Adipocyte (in vitro differentiated cells): ENCODE measurements around the gene MAN1C1.
"Not testable (repeated sequence)": the region's sequence is repeated elsewhere in the genome, so short reads cannot be mapped to it uniquely, and the experiment has no call there.

Source experiments
- DNase-seq: peaks from one replicate; pipeline ENCODE4 v3.0.0-alpha.2; 2015; ENCODE audit warnings: low read depth
- H3K27me3 ChIP-seq: replicated peaks from 2 replicates; pipeline ENCODE4 v1.7.0; 2013; ENCODE audit warnings: mild to moderate bottlenecking, low read length, moderate library complexity; ENCODE audit not compliant: control insufficient read depth, insufficient read depth
- H3K36me3 ChIP-seq: 2 replicates; pipeline ENCODE4 v1.7.0; 2013; ENCODE audit warnings: low read length, mild to moderate bottlenecking, moderate library complexity; ENCODE audit not compliant: control insufficient read depth, insufficient read depth, severe bottlenecking
- H3K4me1 ChIP-seq: 2 replicates; pipeline ENCODE4 v1.7.0; 2013; ENCODE audit warnings: mild to moderate bottlenecking, low read length, moderate library complexity; ENCODE audit not compliant: control insufficient read depth, insufficient read depth
- H3K4me3 ChIP-seq: 2 replicates; pipeline ENCODE4 v1.7.0; 2013; ENCODE audit warnings: mild to moderate bottlenecking, low read length, moderate library complexity
- H3K9ac ChIP-seq: 2 replicates; pipeline ENCODE4 v1.7.0; 2013; ENCODE audit warnings: mild to moderate bottlenecking, low read length, moderate library complexity
- H3K9me3 ChIP-seq: 2 replicates; pipeline ENCODE4 v1.7.0; 2013; ENCODE audit warnings: mild to moderate bottlenecking, low read length, moderate library complexity; ENCODE audit not compliant: control insufficient read depth

Gene MAN1C1

GRCh38 chr1:25653558-25653957, 37.0 kb downstream of the MAN1C1 start:
- Histone ChIP-seq H3K4me1 (peaks cover 9% of the 10 kb centered on the region), H3K9ac (no peak overlapping the region), H3K27me3 (no peaks in the 10 kb centered on the region), H3K36me3 (no peaks in the 10 kb centered on the region), H3K9me3 (no peaks in the 10 kb centered on the region), H3K4me3 (no peak overlapping the region)
- no peak for DNase-seq

DNA sequence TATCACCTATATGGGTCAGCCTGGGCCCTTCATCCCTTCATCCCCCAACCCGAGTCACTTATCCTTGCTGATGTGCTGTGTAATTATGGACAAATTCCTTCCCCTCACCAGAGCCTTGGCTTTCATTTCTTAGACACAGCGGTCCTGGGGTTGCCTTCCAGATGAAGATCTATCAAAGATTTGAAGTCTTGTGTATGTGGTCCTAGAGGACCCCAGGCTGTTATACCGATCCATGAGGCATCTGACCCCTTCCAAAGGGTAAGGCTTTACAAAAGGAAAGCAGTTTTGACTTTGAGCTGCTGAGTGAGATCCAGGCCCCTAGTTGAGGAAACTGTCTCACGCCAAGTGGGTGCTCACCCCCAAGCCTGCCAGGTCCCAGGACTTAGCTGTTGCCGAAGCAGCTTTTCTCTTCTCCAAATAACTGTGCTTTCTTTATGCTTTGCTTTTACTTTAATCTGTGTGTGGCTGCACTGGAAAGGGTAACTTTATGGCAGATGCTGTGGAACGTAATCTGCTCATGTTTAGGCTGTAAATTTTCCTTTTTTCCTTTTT, 37.6 kb downstream of the MAN1C1 start:
- H3K27me3 ChIP-seq, result no peaks in the 10 kb centered on the region
- H3K9ac ChIP-seq, result no peak overlapping the region
- no peak for DNase-seq
- no peaks in the 10 kb centered on the region for H3K9me3 ChIP-seq
- no peak overlapping the region for H3K4me3 ChIP-seq
- H3K36me3 ChIP-seq, result no peaks in the 10 kb centered on the region
- H3K4me1 ChIP-seq, result peaks cover 16% of the 10 kb centered on the region

GRCh38 chr1:25657121-25657882, 40.7 kb downstream of the MAN1C1 start:
- Histone ChIP-seq H3K9ac (no peak overlapping the region), H3K36me3 (no peaks in the 10 kb centered on the region), H3K4me1 (peaks cover 11% of the 10 kb centered on the region), H3K9me3 (no peaks in the 10 kb centered on the region), H3K4me3 (no peak overlapping the region), H3K27me3 (no peaks in the 10 kb centered on the region)
- no peak for DNase-seq

GRCh38 chr1:25657883-25658760, 41.5 kb downstream of the MAN1C1 start:
- Histone ChIP-seq H3K36me3 (no peaks in the 10 kb centered on the region), H3K4me3 (no peak overlapping the region), H3K9ac (no peak overlapping the region), H3K4me1 (peaks cover 11% of the 10 kb centered on the region), H3K9me3 (no peaks in the 10 kb centered on the region), H3K27me3 (no peaks in the 10 kb centered on the region)
- no peak for DNase-seq

DNA sequence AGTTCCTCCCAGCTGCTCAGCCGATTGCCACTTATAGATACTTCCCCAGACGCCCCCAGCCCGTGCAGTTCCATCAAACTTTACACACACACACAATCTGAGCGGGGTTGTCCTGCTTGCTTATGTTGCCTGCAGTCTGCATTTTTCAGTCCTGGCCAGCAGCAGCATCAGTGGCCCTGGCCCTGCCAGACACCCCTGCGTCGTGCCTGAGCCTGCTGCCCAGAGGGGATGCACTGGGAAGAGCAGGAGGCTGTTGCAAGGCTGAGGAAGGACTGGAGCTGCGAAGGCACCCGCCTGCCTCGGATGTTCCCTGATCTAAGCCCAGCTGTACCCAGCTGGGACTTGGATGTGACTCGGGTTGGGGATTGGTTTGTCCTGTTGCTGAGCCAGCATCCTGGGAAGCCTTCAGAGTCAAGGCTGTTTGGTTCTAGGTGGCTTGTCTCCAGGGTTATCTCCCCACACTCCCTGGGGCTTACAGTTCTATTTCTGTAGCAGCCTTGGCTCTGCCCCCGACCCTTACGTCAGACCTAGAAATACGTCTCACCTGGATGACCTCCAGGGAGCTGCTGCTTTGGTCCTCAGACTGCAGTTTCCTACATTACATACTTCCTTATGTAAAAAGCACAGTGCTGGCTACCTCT, 42.3 kb downstream of the MAN1C1 start:
- Histone ChIP-seq H3K36me3 (no peaks in the 10 kb centered on the region), H3K4me1 (peaks cover 15% of the 10 kb centered on the region), H3K27me3 (no peaks in the 10 kb centered on the region), H3K4me3 (no peak overlapping the region), H3K9ac (no peak overlapping the region), H3K9me3 (no peaks in the 10 kb centered on the region)
- DNase-seq, result no peak

DNA sequence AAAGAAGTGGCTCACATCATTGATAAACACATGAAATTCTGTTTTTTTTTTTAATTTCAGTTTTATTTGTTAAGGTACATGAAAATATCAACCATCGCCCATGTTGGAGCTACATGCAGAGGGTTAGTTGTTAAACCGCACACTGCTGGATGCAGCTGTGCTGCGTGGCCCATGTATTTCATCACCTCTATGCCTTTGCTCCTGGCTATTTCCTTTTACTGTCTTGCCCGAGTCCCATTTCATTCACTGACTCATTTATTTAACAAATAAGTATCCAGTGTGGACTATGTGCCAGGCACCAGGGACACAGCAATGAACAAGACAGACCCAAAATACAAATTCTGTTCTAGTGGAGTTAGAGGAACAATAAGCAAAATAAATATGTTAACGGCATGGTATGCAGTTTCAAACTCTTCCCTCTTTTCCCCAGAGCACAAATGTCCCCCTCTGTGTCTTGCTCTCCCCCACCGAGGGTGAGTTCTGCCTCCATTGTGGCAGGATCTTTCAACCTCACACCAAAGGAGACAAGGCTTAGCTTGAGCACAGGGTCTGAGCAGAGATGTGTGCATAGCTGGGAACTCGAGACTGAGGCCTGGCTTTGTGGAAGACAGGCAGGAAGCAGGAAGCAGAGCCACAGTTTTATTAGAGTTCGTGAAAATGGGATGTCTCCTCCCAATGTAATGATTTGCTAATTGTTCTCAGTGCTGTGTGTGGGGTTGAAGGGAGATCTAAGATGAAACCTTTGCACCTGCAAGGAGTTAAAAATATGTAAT, 44.6 kb downstream of the MAN1C1 start:
- H3K36me3 ChIP-seq, result no peaks in the 10 kb centered on the region
- peak; percentile 16 for DNase-seq

DNA sequence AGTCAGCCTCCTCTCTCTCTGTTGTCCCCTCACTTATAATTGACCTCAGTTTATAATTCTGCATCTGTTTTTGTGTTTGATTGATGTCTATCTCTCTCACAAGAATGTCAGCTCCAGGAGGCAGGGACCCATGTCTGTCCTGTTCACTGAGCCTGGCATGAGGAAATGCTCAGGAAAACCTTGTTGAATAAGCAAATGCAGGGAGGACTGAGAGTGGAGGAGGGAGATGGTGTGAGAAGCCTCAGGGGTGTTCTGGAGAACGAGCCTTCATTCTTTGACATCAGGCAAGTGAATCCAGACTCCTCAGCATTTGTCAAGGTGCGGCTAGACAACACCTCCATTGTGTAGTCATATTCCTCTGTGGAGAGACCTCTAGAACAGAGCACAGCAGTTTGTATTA, 45.5 kb downstream of the MAN1C1 start:
- H3K27me3 ChIP-seq, result no peaks in the 10 kb centered on the region
- H3K4me3 ChIP-seq, result no peak overlapping the region
- no peak overlapping the region for H3K9ac ChIP-seq
- peaks cover 26% of the 10 kb centered on the region for H3K4me1 ChIP-seq
- no peaks in the 10 kb centered on the region for H3K9me3 ChIP-seq
- no peak for DNase-seq
- H3K36me3 ChIP-seq, result no peaks in the 10 kb centered on the region

More for the DNA sequence above, 44.6 kb downstream of the MAN1C1 start:
- Histone ChIP-seq H3K4me1 (peaks cover 26% of the 10 kb centered on the region), H3K4me3 (no peak overlapping the region), H3K9ac (no peak overlapping the region), H3K27me3 (no peaks in the 10 kb centered on the region), H3K9me3 (no peaks in the 10 kb centered on the region)

GRCh38 chr1:25662959-25663358, 46.4 kb downstream of the MAN1C1 start:
- H3K4me1 ChIP-seq, result peaks cover 26% of the 10 kb centered on the region

GRCh38 chr1:25664357-25665199, 48.0 kb downstream of the MAN1C1 start:
- Histone ChIP-seq H3K27me3 (no peaks in the 10 kb centered on the region), H3K9me3 (no peaks in the 10 kb centered on the region), H3K9ac (no peak overlapping the region), H3K4me3 (no peak overlapping the region), H3K36me3 (no peaks in the 10 kb centered on the region), H3K4me1 (peaks cover 17% of the 10 kb centered on the region)
- DNase-seq, result no peak

More at GRCh38 chr1:25662959-25663358, 46.4 kb downstream of the MAN1C1 start:
- H3K27me3 ChIP-seq, H3K9ac ChIP-seq, DNase-seq, H3K4me3 ChIP-seq, H3K36me3 ChIP-seq, H3K9me3 ChIP-seq: not testable (repeated sequence)

GRCh38 chr1:25666460-25666859, 49.9 kb downstream of the MAN1C1 start:
- no peak overlapping the region for H3K4me3 ChIP-seq

More at GRCh38 chr1:25666460-25666859, 49.9 kb downstream of the MAN1C1 start:
- no peak for DNase-seq
- Histone ChIP-seq H3K9ac (no peak overlapping the region), H3K9me3 (no peaks in the 10 kb centered on the region), H3K36me3 (no peaks in the 10 kb centered on the region), H3K4me1 (peaks cover 15% of the 10 kb centered on the region), H3K27me3 (no peaks in the 10 kb centered on the region)
